GM10248 (cell line): ENCODE data around the gene TMPRSS2.

Experiments
- CTCF ChIA-PET: fragments of 300-600 bp; sonication (Branson Sonifier 250); formaldehyde crosslinking; extraction: SDS; loops from one replicate; lab custom pipeline; 2021; ENCODE audit warnings: antibody characterized with exemption; lab: Yijun Ruan, JAX
- POLR2A ChIA-PET: fragments of 350-650 bp; sonication (Branson Sonifier 250); formaldehyde crosslinking; extraction: SDS; loops from one replicate; lab custom pipeline; 2020; ENCODE audit warnings: antibody characterized with exemption; lab: Yijun Ruan, JAX
- DNase-seq: peaks from one replicate; pipeline ENCODE4 v3.0.0; 2012; ENCODE audit errors: extremely low spot score
- TF ChIP-seq, protein P1 (sequence below): IDR thresholded peaks from 2 replicates; pipeline ENCODE4 v1.5.1; 2012; ENCODE audit warnings: mild to moderate bottlenecking, low read depth; ENCODE audit errors: extremely low read depth, missing control alignments, control extremely low read depth

TMPRSS2 gene

DNA sequence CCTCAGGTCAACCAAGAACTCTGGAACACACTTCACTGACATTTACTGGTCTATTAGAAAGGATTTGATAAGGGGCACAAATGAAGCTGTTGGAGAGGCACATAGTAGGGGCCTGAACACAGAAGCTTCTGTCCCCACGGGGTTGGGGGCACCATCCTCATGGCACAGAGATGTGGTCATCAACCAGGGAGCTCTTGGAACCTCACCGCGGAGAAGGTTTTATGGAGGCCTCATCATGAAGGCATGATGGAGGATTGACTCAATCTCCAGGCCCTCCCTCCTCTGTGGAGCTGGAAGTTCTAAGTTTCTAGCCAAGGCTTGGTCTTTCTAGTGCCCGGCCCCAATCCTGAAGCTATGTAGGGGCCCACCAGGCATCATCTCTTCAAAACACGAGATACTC lies 58.3 kb downstream of the TMPRSS2 start:
- DNase-seq: no peak
- CTCF ChIA-PET: interaction anchor here (0.9 to 1.8 kb wide), 2 partner anchors 11 to 38 kb away, joined by 3 to 5 read pairs; no protein-coding TSS in a partner anchor
- POLR2A ChIA-PET: no interaction called here
- TF ChIP-seq, protein P1, sequence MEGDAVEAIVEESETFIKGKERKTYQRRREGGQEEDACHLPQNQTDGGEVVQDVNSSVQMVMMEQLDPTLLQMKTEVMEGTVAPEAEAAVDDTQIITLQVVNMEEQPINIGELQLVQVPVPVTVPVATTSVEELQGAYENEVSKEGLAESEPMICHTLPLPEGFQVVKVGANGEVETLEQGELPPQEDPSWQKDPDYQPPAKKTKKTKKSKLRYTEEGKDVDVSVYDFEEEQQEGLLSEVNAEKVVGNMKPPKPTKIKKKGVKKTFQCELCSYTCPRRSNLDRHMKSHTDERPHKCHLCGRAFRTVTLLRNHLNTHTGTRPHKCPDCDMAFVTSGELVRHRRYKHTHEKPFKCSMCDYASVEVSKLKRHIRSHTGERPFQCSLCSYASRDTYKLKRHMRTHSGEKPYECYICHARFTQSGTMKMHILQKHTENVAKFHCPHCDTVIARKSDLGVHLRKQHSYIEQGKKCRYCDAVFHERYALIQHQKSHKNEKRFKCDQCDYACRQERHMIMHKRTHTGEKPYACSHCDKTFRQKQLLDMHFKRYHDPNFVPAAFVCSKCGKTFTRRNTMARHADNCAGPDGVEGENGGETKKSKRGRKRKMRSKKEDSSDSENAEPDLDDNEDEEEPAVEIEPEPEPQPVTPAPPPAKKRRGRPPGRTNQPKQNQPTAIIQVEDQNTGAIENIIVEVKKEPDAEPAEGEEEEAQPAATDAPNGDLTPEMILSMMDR: no peak

DNA sequence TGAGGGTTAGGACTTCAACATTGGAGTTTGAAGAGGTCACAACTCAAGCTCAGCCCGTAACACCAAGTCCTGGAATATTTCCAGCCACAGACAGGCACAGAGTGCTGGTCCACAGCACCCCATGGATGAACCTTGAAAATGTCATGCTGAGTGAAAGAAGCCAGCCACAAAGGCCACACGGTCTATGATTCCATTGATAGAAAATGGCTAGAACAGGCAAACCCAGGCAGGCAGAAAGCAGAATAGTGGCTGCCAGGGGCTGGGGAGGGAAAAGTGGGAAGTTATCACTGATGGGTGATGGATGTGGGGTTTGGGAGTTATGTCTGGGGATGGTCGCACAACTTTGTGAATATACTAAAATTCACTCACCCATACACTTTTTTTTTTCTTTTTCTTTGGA lies 60.6 kb downstream of the TMPRSS2 start:
- ChIA-PET POLR2A (no interaction called here), CTCF (interaction anchor here (1.4 kb wide), 1 partner anchor 140 kb away, joined by 3 read pairs; no protein-coding TSS in a partner anchor)
- TF ChIP-seq, protein P1: no peak
- DNase-seq: no peak

DNA sequence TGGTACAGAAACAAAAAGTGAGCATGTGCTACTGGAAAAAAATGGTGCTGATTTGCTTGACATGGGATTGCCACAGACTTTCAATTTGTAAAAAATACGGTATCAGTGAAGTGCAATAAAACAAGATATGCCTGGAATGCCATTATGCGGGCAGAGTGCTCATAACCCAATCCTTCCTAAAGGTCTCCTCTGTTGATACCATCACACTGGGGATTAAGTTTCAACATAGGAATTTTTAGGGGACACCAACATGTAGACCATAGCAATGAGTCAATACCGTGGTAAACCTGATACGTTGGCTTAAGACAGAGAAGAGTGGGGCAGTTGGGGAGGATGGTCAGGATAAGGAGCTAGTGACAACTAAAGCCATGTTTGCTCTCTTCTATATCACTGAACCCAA lies 61.4 kb downstream of the TMPRSS2 start:
- ChIA-PET POLR2A (no interaction called here), CTCF (interaction anchor here (1.0 kb wide), 1 partner anchor 9 kb away, joined by 3 read pairs; no protein-coding TSS in a partner anchor)
- TF ChIP-seq, protein P1: no peak
- DNase-seq: no peak

DNA sequence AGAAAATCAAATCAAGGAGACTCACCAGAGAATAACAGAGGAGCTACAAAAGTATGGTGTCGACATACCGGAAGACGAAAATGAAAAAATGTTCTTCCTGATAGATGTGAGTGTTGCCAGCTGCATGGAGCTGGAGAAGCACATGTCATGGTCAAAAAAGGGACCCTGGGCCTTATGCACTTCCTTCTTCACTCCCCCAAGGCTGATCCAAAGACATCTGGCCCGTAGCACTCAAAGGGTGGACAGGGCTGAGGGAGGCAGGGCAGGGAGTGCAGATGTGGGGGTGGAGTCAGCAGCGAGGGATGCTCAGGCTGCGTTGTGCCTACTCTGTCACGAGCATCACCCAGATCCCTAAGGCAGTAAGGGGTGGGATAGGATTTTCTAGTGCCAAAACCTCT lies 62.5 kb downstream of the TMPRSS2 start:
- ChIA-PET CTCF (interaction anchor here (1.0 kb wide), 1 partner anchor 8 kb away, joined by 3 read pairs; no protein-coding TSS in a partner anchor), POLR2A (no interaction called here)
- TF ChIP-seq, protein P1: no peak

DNA sequence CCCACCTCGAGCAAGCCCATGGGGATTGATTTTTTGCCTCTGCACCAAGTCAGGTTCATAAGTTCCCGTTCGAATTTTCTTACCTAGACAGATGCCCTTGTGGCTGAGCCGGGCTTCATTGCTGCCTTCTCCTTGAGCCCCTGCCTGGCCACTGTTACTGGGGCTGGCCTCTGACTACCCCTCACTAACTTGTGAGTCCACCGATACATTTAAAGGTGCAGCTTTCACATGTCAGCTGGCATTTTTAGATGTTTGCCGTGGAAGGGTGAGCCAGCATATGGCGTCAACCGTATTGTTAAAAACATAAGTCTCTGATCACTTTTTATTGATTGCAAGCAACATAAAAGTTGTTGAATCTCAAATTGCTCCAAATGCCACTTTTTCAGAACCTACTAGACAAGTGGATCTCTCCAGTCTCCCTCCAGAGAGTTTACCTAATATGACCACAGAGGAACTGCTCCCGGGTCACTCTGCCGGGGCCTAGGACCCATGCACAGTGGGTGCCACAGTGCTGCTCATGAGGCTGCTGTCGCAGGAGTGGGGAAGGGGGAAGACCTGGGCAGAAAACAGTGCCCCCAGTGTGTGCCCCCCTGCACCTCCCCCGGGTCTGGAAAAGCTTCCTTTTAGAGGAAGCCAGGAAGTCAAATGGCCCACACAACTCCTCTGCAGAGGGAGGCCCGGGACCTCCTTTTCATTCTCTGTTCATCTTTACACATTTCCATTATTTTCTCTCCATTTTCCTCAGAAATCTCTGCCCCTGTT lies 63.1 kb downstream of the TMPRSS2 start:
- DNase-seq: no peak
- TF ChIP-seq, protein P1: no peak
- POLR2A ChIA-PET: no interaction called here
- CTCF ChIA-PET: no interaction called here

More for the DNA sequence above, 62.5 kb downstream of the TMPRSS2 start:
- DNase-seq: no peak

DNA sequence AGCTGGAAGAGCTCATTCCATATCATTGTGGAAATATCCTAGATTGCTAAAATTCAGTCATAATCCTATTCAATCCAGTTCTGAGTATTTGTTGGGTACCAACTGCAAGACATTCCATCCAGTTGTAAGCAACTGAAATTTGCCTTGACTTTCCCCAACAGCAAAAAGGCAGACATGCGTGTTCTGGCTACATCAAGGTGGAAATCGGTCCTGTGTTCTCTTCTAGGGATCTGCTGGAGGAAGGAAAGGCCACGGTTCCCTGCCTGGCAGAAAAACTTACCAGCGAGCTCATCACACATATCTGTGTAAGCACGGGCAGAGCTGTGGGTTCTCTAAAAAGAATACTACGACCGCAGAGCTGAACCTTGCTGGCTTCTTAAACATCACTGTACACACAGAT lies 64.4 kb downstream of the TMPRSS2 start:
- DNase-seq: no peak
- TF ChIP-seq, protein P1: no peak
- CTCF ChIA-PET: interaction anchor here (0.6 to 0.8 kb wide), 2 partner anchors 9 to 19 kb away, joined by 3 read pairs; no protein-coding TSS in a partner anchor
- POLR2A ChIA-PET: interaction anchor here (0.7 kb wide), 1 partner anchor 160 kb away, joined by 6 read pairs; no protein-coding TSS in a partner anchor
